ENCODE results near the gene AKT3.

AKT3 gene

DNA sequence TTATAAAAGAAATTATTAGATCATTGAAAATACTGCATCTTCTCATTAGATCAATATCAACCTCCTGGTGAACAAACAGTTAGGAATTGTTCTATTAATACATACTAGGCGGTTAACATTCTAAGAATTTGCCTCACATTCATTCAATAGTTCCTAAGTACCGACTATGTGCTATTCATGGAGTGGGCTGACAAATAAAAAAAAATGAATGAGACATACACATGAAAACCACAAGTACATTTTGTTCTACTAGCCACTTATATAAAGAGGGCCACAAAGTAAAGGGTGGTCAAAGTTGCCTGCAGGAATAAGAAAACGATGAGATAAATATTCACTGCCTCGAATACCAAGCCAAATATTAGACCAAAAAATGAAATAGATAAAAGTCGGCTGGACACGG, 299.8 kb downstream of the AKT3 start:
- no peak for DNase-seq (ENCODE audit: low spot score)

DNA sequence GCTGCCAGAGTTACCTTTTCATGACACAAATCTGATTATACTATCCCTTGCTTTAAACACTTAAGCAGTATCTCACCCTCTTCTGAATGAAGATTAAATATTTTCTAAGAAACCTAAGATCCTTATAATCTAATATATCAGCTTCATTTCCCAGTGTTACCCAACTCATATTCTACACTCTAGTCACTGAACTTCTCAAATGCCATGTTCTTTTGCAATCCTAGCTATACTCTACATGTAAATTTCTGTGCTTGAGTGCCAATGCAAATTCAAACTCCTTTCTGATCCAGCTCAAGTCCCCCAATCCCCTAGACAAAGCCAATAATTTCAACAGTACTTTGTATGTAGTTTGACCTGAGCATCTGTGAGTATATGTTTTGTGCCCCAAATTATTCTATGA, 300.3 kb downstream of the AKT3 start:
- DNase-seq (ENCODE audit: low spot score): no peak

DNA sequence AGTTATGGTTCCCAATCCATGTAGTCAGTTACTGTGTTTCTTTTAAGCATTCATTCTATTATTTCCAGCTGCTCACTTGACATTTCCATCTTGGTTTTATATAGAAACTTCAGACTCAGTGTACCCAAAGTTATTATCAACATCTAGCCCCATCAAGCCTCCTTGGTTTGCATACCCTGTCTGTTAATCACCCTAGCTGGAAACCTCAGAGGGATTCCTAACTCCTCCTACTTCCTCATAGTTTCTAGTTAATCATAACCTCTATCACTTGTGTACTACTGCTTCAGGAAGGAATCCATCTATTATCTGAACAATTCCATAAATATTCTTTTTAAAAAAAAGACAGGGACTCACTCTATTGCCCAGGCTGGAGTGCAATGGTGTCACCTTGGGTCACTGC, 300.9 kb downstream of the AKT3 start:
- DNase-seq (ENCODE audit: low spot score): no peak

DNA sequence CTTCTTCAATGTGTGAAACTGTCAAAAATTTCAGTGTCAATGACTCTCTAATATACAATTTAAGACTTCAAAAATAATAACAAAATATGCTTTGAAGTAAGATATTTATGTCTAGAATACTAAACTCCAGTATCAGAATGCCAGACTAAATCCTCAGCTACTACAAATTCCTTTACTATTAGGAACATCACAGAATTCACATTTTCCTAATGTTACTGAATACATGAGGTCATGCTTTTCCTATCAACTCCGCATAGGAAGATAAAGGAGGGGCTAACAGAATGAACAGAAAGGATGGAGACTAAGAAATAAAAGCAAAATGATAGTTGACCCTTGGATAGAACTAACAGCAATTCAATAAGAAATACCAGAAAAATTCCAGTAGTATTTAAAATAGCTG, 301.5 kb downstream of the AKT3 start:
- DNase-seq (ENCODE audit: low spot score): no peak

DNA sequence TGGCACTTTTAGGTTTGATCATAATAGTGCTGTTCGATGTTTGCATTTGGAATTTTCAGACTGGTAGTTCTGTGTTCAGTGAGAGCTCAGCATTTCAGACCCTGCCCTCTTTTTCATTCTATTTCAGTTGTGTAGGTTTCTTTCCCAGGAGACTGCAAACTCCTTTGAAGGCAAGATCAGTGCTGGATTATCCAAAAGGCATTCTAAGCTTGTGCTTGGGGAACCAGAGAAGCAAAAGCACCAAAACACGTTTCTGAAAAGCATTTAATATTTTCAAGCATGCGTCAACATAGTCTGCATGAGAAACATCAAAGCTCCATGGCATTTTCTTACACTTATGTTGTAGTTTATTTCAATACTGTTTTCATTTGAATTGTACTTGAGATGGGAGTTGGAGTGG, 302.2 kb downstream of the AKT3 start:
- DNase-seq (ENCODE audit: low spot score): no peak

DNA sequence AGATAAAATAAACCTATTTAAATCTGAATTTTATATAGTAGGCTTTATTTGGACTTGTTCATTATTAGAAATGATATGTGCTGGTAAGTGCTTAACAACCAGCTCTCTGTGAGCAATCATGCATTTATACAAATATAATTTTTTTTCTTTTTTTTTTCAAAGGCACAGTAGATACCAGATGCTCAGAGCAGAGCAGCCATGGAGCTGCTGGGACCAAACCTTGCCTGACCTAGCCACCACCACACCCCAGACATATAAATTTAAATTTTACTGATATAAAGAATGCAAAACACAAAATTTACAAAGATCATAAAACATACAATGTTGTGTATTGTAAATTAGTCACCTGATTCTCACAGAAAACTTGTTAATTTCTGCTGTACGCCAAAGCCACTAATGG, 303.6 kb downstream of the AKT3 start:
- no peak for DNase-seq (ENCODE audit: low spot score)

DNA sequence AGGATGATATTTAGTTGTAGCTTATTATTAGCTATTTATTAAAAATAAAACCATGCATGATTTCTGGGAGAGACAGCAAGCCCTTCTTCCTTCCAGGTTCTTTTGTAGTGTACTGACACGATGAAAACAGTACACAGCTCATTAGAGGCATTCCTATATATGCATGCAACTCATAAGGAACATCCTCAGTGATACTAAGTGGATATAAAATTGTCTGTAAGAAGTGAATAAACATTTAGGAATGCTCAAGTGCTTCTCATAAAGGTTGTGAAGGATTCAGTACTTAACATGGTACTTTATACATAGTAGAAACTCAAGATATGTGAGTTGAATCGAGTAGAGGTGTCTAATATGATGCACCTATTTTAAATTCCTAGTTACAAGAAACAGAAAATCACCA, 306.5 kb downstream of the AKT3 start:
- DNase-seq (ENCODE audit: low spot score): no peak

DNA sequence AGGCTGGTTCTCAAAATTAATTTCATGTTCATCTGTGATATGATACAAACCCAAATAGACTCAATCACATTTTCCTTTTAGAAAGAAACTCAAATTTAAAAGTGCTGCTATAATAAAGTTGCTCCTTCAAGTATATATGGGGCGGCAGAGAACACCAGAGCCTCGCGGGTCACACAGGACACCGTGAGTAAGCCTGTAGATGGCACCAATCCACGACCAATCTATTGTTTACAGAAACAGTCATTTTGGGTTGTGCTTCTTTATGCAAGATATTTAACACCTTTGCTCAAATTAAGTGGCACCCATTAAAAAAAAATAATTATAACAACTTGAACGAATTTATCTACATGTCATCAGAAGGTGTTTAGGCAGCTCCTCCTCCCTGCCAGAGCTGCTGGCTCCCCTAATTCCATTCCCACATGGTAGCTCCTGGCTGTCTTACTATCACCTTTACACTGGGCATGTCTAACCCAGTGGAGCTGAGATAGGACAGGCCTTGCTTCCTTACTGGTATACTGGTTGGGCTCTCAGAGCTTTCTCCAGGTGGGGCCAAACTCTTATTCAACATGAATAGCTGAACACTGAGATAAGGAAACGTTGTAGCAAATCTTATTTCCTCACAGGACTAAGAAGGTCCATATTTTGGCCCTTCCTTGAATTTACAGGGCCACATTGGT, 307.2 kb downstream of the AKT3 start:
- no peak for DNase-seq (ENCODE audit: low spot score)

DNA sequence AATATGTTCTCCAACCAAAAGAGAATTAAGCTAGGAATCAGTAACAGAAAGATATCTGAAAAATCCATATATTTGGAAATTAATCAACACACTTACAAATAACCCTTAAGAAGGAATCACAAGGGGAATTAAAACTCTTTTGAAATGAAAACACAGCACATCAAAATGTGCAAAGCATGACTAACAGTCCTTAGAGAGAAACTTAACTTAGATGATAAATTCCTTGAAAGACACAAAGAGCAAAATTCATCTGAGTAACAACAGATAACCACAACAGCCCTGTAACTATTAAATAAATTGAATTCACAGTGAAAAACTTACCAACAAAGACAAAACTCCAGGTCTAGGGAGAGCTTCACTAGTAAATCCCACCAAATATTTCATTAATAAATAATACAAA, 310.4 kb downstream of the AKT3 start:
- no peak for DNase-seq (ENCODE audit: low spot score)

DNA sequence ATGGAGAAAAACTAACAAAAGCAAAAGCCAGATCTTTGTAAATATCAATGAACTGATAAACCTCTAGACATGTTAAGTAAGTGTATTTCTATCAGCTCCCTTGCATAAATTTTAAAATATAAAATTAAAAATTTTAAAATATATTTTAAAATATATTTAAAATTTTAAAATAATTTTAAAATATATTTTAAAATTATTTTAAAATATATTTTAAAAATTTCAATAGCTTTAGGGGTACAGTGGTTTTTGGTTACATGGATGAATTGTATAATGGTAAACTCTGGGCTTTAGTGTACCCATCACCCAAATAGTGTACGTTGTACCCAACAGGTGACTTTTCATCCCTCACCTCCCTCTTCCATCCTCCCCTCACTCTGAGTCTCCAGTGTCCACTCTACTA, 315.0 kb downstream of the AKT3 start:
- DNase-seq (ENCODE audit: low spot score): no peak

DNA sequence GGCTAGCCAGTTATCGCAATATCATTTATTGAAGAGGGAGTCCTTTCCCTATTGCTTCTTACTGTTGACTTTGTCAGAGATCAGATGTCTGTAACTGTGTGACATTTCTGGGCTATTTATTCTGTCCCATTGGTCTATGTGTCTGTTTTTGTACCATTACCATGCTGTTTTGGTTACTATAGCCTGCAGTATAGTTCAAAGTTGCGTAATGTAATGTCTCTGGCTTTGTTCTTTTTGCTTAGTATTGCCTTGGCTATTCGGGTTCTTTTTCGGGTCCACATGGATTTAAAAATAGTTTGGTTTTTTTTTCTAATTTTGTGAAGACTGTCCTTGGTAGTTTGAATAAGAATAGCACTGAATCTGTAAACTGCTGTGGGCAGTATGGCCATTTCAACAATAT, 320.5 kb downstream of the AKT3 start:
- DNase-seq (ENCODE audit: low spot score): no peak

DNA sequence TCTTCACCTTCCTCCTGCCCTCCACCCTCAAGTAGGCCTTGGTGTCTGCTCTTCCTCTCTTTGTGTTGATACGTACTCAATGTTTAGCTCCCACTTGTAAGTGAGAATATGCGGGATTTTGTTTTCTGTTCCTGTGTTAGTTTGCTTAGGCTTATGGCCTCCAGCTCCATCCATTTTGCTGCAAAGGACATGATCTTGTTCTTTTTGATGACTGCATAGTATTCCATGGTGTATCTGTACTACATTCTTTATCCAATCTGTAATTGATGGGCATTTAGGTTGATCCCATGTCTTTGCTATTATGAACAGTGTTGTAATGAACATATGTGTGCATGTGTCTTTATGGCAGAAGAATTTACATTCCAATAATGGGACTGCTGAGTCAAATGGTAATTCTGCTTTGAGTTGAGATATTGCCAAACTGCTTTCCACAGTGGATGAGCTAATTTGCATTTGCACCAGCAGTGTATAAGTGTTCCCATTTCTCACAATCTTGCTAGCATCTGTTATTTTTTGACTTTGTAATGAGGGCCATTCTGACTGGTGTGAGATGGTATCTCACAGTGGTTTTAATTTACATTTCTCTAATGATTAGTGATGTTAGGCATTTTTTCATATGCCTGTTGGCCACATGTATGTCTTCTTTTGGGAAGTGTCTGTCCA, 321.5 kb downstream of the AKT3 start:
- DNase-seq (ENCODE audit: low spot score): no peak

DNA sequence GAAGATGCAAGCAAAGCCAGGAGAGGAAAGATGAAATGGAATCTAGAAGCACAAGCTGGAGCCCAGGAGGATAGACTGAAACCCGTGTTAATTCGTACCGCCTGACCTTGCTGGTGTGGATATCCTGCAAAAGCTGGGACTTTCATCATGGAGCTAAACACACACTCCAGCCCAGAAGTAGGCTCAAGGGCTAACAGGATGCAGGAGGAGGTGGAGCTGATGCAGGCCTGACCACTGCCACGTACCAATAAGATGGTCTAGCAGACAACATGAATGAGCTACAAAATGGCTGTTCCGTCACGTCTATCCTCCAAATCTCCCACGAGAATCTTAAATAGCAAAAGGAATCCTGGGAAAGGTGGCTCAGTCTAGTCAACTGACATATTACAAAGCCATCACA, 323.9 kb downstream of the AKT3 start:
- no peak for DNase-seq (ENCODE audit: low spot score)

DNA sequence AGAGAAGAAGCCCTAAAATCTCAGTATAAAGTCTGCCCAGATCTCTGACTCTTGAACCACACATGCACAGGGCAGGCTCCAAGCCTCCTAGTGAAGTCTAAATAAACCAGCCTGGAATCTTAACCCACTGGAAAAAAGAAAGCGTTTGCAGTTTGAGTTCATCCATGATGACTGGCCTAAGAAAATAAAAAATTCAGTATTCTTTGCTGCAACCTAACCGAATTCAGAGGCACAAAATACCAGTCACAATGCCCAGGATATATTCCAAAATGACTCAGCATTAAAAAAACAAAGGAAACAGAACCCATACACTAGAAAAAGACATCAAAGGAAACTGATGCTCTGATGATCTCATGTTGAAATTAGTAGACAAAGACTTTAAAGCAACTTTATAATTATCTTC, 325.0 kb downstream of the AKT3 start:
- no peak for DNase-seq (ENCODE audit: low spot score)

DNA sequence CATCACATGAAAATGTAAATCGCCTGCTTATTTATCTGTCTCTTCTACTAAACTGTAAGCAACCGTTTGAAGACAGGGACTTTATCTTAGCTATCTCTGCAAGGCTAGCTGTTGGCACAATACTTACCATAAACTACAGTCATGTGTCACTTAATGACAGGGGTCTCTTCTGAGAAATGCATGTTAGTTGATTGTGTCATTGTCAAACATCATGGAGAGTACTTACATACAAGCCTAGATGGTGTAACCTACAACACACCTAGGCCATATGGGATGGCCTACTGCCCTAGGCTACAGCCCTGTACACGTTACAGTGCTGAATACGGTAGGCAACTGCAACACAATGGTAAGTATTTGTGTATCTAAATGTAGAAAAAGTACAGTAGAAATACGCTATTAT, 326.3 kb downstream of the AKT3 start:
- no peak for DNase-seq (ENCODE audit: low spot score)

DNA sequence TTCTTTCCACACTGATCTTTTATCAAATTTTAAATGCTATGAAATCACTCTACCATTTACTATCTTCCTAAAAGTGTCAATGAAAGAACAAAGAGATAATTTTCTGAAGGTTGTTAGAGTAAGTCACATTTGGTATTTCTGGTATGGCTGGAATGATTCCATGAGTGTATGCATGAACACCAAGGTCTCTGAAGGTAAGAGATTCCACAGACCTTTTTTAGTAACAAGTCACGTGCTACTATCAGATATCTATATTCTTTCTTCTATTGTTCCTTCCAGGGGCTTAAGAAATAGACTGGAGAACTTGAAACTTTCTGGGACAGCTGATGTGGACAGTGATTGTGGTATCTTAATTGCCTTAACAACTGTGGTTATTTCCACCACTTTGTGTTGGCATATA, 329.2 kb downstream of the AKT3 start:
- no peak for DNase-seq (ENCODE audit: low spot score)

DNA sequence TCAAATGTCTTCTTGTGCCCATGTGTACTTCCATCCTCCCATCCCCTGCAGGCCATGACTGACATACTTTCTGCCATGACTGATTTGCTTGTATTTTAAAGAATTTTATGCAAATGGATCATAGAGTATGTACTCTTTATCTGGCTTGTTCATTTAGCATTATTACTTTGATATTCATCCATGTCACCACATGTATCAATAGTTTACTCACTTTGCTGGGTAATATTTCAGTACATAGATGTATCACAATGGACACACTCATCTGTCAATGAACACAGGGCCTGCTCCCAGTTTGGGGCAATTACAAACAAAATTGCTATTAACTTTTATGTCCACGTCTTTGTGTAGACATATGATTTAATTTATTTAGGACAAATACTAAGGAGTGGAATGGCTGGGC, 335.1 kb downstream of the AKT3 start:
- no peak for DNase-seq (ENCODE audit: low spot score)

DNA sequence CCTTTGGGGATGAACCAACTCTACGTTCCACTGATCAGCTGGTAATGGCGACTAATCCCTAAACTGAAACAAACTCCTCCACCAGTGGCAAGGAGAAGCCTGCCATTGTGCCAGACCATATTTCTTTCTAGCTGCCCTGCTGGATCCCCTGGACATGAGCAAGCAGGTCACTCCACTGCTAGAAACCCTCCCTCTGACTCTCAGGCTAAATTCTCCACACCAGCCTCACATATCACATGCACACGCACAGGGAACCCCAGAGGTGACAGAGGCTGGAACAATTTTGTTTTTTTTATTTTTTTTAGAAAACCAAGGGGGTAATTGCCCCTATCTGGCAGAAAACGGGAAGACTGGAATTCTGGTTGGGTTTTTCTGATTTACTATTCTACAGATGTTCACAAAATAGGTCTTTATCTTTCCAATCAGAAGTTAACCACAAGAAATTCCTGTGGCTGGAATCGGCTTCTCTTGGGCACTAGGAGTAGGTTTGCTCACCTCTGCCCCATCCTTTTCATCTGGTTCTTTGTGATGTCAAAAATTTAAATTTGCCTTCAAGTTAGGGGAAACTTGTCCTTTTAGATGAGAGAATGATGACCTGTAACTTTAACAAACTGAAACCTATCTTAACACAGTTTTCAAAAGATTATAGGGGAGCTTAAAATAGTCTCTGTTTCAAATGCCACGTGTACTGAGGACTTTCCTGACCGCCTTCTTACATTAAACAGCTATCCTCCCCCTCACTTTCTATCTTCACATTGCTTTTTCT, 336.1 kb downstream of the AKT3 start:
- no peak for DNase-seq (ENCODE audit: low spot score)

DNA sequence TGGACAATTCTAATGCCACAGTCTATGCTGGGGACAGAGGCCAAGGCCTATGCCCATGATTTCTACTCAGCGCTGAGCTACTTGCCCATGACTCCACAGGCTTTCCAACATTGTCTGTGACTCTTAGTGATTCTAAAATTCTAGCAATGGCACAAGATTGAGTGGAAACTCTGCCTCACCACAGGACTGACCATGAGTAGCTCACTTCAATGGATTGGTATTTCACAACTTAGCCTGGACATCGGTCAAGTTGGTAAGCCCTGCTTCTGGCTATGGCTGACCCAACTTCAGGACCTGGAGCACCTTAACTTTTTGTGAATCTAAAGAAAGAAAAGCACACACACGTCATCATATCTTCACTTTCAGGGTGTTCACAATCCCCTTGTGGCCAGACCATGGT, 339.1 kb downstream of the AKT3 start:
- no peak for DNase-seq (ENCODE audit: low spot score)

DNA sequence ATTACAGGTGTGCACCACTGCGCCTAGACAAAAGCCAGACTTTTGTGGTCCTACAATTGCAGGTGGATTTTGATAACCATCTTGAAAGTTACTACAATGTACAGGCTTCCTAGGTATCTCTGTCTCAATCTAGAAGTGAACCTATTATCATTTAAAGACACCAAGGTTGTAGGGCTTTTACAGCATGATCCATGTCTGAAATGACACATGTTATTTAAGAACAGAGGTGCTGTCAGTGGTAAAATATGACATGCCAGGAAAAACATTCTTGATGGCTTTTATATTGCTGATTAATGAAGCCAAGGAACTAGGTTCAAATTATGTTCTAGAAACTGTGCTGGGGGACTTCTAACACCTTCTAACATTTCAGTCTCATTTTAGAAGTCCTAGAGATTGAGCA, 341.1 kb downstream of the AKT3 start:
- DNase-seq (ENCODE audit: low spot score): no peak

DNA sequence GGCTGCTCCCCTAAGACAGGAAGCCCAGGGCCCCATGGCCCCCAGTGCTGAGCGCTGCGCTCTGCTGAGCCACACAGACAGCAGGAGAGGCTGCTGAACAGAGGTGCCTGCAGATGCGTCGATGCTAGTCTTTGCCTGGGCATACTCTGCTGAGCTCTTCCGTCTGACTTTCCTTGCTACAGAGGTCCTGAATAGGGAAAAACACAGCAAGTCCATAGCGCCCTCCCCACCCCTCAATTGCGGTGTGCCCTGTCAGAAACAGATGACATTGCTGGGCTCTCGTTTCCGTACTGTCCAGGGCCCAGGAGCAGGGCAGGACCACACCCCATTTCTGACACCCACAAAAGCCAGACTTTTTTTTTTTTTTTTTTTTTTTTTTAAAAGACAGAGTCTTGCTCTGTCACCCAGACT, 341.7 kb downstream of the AKT3 start:
- no peak for DNase-seq (ENCODE audit: low spot score)

DNA sequence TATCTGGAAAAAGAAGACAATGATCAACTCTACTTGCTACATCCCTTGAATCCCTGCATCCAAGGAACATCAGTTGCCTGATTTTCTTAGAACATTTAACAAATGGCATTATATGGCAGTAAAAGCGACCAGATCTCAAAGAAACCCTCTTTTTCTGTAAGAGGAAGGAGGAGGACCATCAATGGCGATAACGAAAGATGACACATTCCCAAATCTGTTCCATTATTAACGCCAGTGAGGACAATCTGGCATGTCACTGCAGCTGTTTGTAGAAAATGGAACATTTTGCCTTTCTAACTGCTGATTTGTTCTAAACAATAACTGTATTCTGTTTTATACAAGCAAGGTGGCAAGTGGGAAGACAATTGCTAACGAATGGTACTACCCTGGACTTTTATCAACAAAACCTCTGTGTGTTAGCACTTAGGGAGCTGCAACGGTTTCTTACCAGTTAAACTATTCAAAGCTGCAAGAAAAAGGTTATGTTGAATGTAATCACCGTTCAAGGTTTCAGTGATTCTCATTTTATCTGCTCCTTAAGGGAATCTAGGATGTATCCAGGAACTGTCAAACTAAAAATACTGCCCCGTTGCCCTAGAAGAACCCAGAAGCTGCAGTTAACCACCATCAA, 342.3 kb downstream of the AKT3 start:
- no peak for DNase-seq (ENCODE audit: low spot score)
